Mesothelial cell of epicardium (in vitro differentiated cells): Measurements from ENCODE around the gene COQ8A. TPM values are rescaled to one million over a fixed set of nuclear protein-coding genes. Genes with fewer than 3 reads are reported as not detected.

Experiments used
- DNase-seq, 2 experiments: peaks; one replicate each; pipeline ENCODE4 v3.0.0; 2021; ENCODE audit warnings: low spot score in 2 of 2; ENCODE audit not compliant: unreplicated experiment in 2 of 2
- H3K27ac Mint-ChIP-seq: 2 replicates; pipeline ENCODE4 v1.8.0; 2021; ENCODE audit warnings: mixed read lengths
- H3K27me3 Mint-ChIP-seq: 2 replicates; pipeline ENCODE4 v1.8.0; 2021; ENCODE audit warnings: low read depth, mixed read lengths
- H3K36me3 Mint-ChIP-seq: 2 replicates; pipeline ENCODE4 v1.8.0; 2021; ENCODE audit warnings: mixed read lengths
- H3K4me1 Mint-ChIP-seq: 2 replicates; pipeline ENCODE4 v1.8.0; 2021; ENCODE audit warnings: mixed read lengths
- H3K4me3 Mint-ChIP-seq: 2 replicates; pipeline ENCODE4 v1.8.0; 2021; ENCODE audit warnings: mild to moderate bottlenecking, moderate library complexity, mixed read lengths
- H3K9me3 Mint-ChIP-seq: 2 replicates; pipeline ENCODE4 v1.8.0; 2021; ENCODE audit warnings: mixed read lengths
- CTCF ChIP-seq: fragments of 200-600 bp; sonication (generic); IDR thresholded peaks from one replicate; pipeline ENCODE4 v1.5.0; 2021; ENCODE audit warnings: antibody characterized with exemption; ENCODE audit not compliant: unreplicated experiment
- total RNA-seq: library from RNA; stranded (reverse); gene quantifications from 3 replicates; pipeline ENCODE4 v1.2.1, GENCODE V29; 2021

Gene COQ8A
- total RNA-seq, 1 donor from 2014 or later, result 19.9 TPM

GRCh38 chr1:226960256-226960655 is 20.2 kb downstream of the COQ8A start:
- Mint-ChIP-seq H3K36me3 (peaks cover 10% of the 10 kb centered on the region), H3K4me3 (no peak overlapping the region), H3K27me3 (no peaks in the 10 kb centered on the region)

GRCh38 chr1:226960944-226961765 is 21.1 kb downstream of the COQ8A start:
- DNase-seq, result no peak
- H3K4me3 Mint-ChIP-seq, result no peak overlapping the region
- H3K27me3 Mint-ChIP-seq, result no peaks in the 10 kb centered on the region

More at GRCh38 chr1:226960256-226960655, 20.2 kb downstream of the COQ8A start:
- TF ChIP-seq CTCF, result no peak
- peaks cover 15% of the 10 kb centered on the region for H3K9me3 Mint-ChIP-seq
- no peaks in the 10 kb centered on the region for H3K4me1 Mint-ChIP-seq
- H3K27ac Mint-ChIP-seq, result no peak overlapping the region
- no peak for DNase-seq

GRCh38 chr1:226962421-226963391 is 22.6 kb downstream of the COQ8A start:
- no peaks in the 10 kb centered on the region for H3K27me3 Mint-ChIP-seq
- no peak for DNase-seq
- H3K4me1 Mint-ChIP-seq, result no peaks in the 10 kb centered on the region
- TF ChIP-seq CTCF, result no peak
- H3K9me3 Mint-ChIP-seq, result peaks cover 9% of the 10 kb centered on the region
- no peak overlapping the region for H3K27ac Mint-ChIP-seq
- no peak overlapping the region for H3K4me3 Mint-ChIP-seq
- peaks cover 4% of the 10 kb centered on the region for H3K36me3 Mint-ChIP-seq

More at GRCh38 chr1:226960944-226961765, 21.1 kb downstream of the COQ8A start:
- H3K27ac Mint-ChIP-seq, result no peak overlapping the region
- no peak for TF ChIP-seq CTCF
- peaks cover 15% of the 10 kb centered on the region for H3K9me3 Mint-ChIP-seq
- H3K4me1 Mint-ChIP-seq, result no peaks in the 10 kb centered on the region
- H3K36me3 Mint-ChIP-seq, result peaks cover 10% of the 10 kb centered on the region

GRCh38 chr1:226964068-226964425 is 24.0 kb downstream of the COQ8A start:
- Mint-ChIP-seq H3K4me3 (no peak overlapping the region), H3K9me3 (peaks cover 7% of the 10 kb centered on the region), H3K27ac (no peak overlapping the region), H3K36me3 (peaks cover 10% of the 10 kb centered on the region), H3K27me3 (no peaks in the 10 kb centered on the region), H3K4me1 (no peaks in the 10 kb centered on the region)
- no peak for DNase-seq
- no peak for TF ChIP-seq CTCF

GRCh38 chr1:226964611-226965486 is 24.8 kb downstream of the COQ8A start:
- no peak for TF ChIP-seq CTCF
- Mint-ChIP-seq H3K4me1 (no peaks in the 10 kb centered on the region), H3K27ac (no peak overlapping the region), H3K4me3 (no peak overlapping the region), H3K9me3 (peaks cover 4% of the 10 kb centered on the region), H3K27me3 (no peaks in the 10 kb centered on the region), H3K36me3 (peaks cover 16% of the 10 kb centered on the region)
- no peak for DNase-seq
